K562 (cell line): Measurements from ENCODE around the gene HSPA8. TPM values are rescaled to one million over a fixed set of nuclear protein-coding genes. Genes with fewer than 3 reads are reported as not detected.

Experiments used
- ATAC-seq: fragments of 200-7000 bp; cut with Tn5 transposase; 3 replicates; pipeline ENCODE4 v1.9.1; 2020; ENCODE audit warnings: moderate library complexity
- BruUV-seq: library from RNA; stranded (reverse); fragments of 400-500 nt; replicated peaks from 2 replicates; lab custom pipeline; 2021; lab: Mats Ljungman, UMichigan
- CTCF ChIA-PET: fragments of 300-600 bp; formaldehyde crosslinking; extraction: SDS; loops from one replicate; lab custom pipeline; 2021; ENCODE audit warnings: low intra/inter-chr PET ratio; lab: Yijun Ruan, JAX
- POLR2A ChIA-PET: fragments of 300-600, 350-650 bp; sonication (Branson Sonifier 250); formaldehyde crosslinking; extraction: SDS; loops from one replicate; lab custom pipeline; 2021; ENCODE audit warnings: antibody characterized with exemption, inconsistent platforms; lab: Yijun Ruan, JAX
- DNase-seq, 4 experiments: peaks; one replicate each; pipeline versions ENCODE4 v3.0.0 to v3.0.0-alpha.2; 2011 to 2018; ENCODE audit warnings: low spot score in 3 of 4, mixed read lengths in 3 of 4; ENCODE audit errors: extremely low read depth in 1 of 4
- FAIRE-seq: peaks from 2 replicates; lab custom pipeline; 2011; peaks lifted over from hg19 to GRCh38; lab: Jason Lieb, UNC
- H2AFZ ChIP-seq: 2 replicates; pipeline ENCODE4 v1.6.0; 2011; ENCODE audit warnings: low read depth, low read length, control low read depth, inconsistent platforms
- H3K27ac ChIP-seq: fragments of 200-600 bp; 3 replicates; pipeline ENCODE4 v1.8.0; 2011; ENCODE audit warnings: low read depth, mild to moderate bottlenecking, control low read depth, inconsistent platforms, low read length, moderate library complexity, mixed read lengths; ENCODE audit errors: extremely low read depth
- H3K27me3 ChIP-seq, 2 experiments: fragments of 300-600 bp in 1 of 2; 2 replicates in 1 of 2; 3 replicates in 1 of 2; pipeline versions ENCODE4 v1.6.0 to v1.8.0; 2011; ENCODE audit warnings: inconsistent platforms in 2 of 2, low read length in 2 of 2, mild to moderate bottlenecking in 1 of 2, mixed read lengths in 1 of 2, moderate library complexity in 1 of 2; ENCODE audit not compliant: control insufficient read depth in 2 of 2, insufficient read depth in 2 of 2
- H3K36me3 ChIP-seq: fragments of 300-600 bp; 3 replicates; pipeline ENCODE4 v1.8.0; 2011; ENCODE audit warnings: mild to moderate bottlenecking, low read length, inconsistent platforms; ENCODE audit not compliant: control insufficient read depth, insufficient read depth
- H3K4me1 ChIP-seq, 2 experiments: fragments of 200-600 bp in 1 of 2; replicated peaks in 1 of 2; 2 replicates in 1 of 2; 3 replicates in 1 of 2; pipeline versions ENCODE4 v1.5.1 to v1.8.0; 2011; ENCODE audit warnings: inconsistent platforms in 2 of 2, low read length in 2 of 2, mild to moderate bottlenecking in 1 of 2, mixed read lengths in 1 of 2, moderate library complexity in 1 of 2; ENCODE audit not compliant: control insufficient read depth in 2 of 2, insufficient read depth in 2 of 2
- H3K4me2 ChIP-seq: 2 replicates; pipeline ENCODE4 v1.6.1; 2011; ENCODE audit warnings: low read length, control low read depth, inconsistent platforms, mixed read lengths; ENCODE audit not compliant: insufficient read depth
- H3K4me3 ChIP-seq: fragments of 200-600 bp; sonication (generic), shearing (Covaris generic); 2 replicates; pipeline ENCODE4 v1.5.1; 2016; ENCODE audit warnings: control low read depth, inconsistent platforms
- H3K79me2 ChIP-seq: fragments of 200-600 bp; 3 replicates; pipeline ENCODE4 v1.8.0; 2011; ENCODE audit warnings: low read length, inconsistent platforms; ENCODE audit not compliant: control insufficient read depth, insufficient read depth
- H3K9ac ChIP-seq, 2 experiments: 2 replicates each; pipeline versions ENCODE4 v1.6.0 to v1.6.1; 2011; ENCODE audit warnings: low read depth in 2 of 2, low read length in 2 of 2, control low read depth in 1 of 2, inconsistent platforms in 1 of 2, mild to moderate bottlenecking in 1 of 2, mixed read lengths in 1 of 2; ENCODE audit not compliant: insufficient read depth in 1 of 2
- H3K9me1 ChIP-seq: one replicate; pipeline ENCODE4 v1.6.0; 2011; ENCODE audit warnings: inconsistent platforms, mild to moderate bottlenecking, low read length, moderate library complexity; ENCODE audit not compliant: control insufficient read depth, insufficient read depth
- H3K9me3 ChIP-seq: replicated peaks from 2 replicates; pipeline ENCODE4 v1.5.1; 2011; ENCODE audit warnings: low read depth, low read length, inconsistent platforms; ENCODE audit not compliant: control insufficient read depth, insufficient read depth
- H4K20me1 ChIP-seq: replicated peaks from 2 replicates; pipeline ENCODE4 v1.6.1; 2011; ENCODE audit warnings: low read length, inconsistent platforms, mixed read lengths; ENCODE audit not compliant: control insufficient read depth, insufficient read depth
- ATF7 ChIP-seq: fragments of 450-650 bp; IDR thresholded peaks from 2 replicates; pipeline ENCODE4 v1.7.1; 2014; ENCODE audit warnings: mild to moderate bottlenecking, moderate library complexity
- BACH1 ChIP-seq: fragments of 200-800 bp; sonication (Bioruptor generic); IDR thresholded peaks from 2 replicates; pipeline ENCODE4 v1.6.1; 2016; ENCODE audit warnings: missing genetic modification characterization, missing compliant biosample characterization
- CREB1 ChIP-seq, 2 experiments: sonication (generic) in 1 of 2; formaldehyde crosslinking in 1 of 2; IDR thresholded peaks; 2 replicates each; pipeline versions ENCODE4 v1.6.1 to v1.8.0; 2012 to 2022; ENCODE audit warnings: inconsistent platforms in 1 of 2, mild to moderate bottlenecking in 1 of 2, missing genetic modification reagents in 1 of 2, moderate library complexity in 1 of 2
- CXXC5 ChIP-seq: fragments of 250-450 bp; sonication (Bioruptor Pico); IDR thresholded peaks from 2 replicates; pipeline ENCODE4 v1.8.0; 2022; ENCODE audit warnings: inconsistent platforms, mild to moderate bottlenecking, moderate library complexity
- E2F8 ChIP-seq: fragments of 450-650 bp; IDR thresholded peaks from 2 replicates; pipeline ENCODE4 v1.7.1; 2018; ENCODE audit warnings: mild to moderate bottlenecking, low read depth; ENCODE audit not compliant: partially characterized antibody
- GABPB2 ChIP-seq: fragments of 250-450 bp; sonication (Bioruptor Pico); conservative IDR thresholded peaks from 2 replicates; pipeline ENCODE4 v1.5.1; 2021; ENCODE audit warnings: mild to moderate bottlenecking
- HDGF ChIP-seq: fragments of 450-650 bp; IDR thresholded peaks from 2 replicates; pipeline ENCODE4 v1.6.1; 2016
- MEIS2 ChIP-seq: fragments of 450-650 bp; IDR thresholded peaks from 2 replicates; pipeline ENCODE4 v1.6.1; 2014; ENCODE audit warnings: mild to moderate bottlenecking; ENCODE audit not compliant: partially characterized antibody
- MLX ChIP-seq, 2 experiments: fragments of 450-650 bp in 1 of 2; sonication (generic) in 1 of 2; formaldehyde crosslinking; conservative IDR thresholded peaks; 2 replicates each; pipeline versions ENCODE4 v1.4.0 to v1.8.1; 2020 to 2022; ENCODE audit warnings: mild to moderate bottlenecking in 1 of 2, missing genetic modification reagents in 1 of 2
- NR2C2 ChIP-seq, 2 experiments: fragments of 200-800 bp in 1 of 2; sonication (Bioruptor generic) in 1 of 2; sonication (generic) in 1 of 2; formaldehyde crosslinking in 1 of 2; IDR thresholded peaks; 2 replicates each; pipeline versions ENCODE4 v1.6.1 to v1.8.0; 2016 to 2022; ENCODE audit warnings: mild to moderate bottlenecking in 1 of 2, missing compliant biosample characterization in 1 of 2, missing genetic modification characterization in 1 of 2, missing genetic modification reagents in 1 of 2
- RAD21 ChIP-seq, 2 experiments: fragments of 250-450 bp in 1 of 2; fragments of 450-650 bp in 1 of 2; sonication (Bioruptor Pico) in 1 of 2; formaldehyde crosslinking in 1 of 2; IDR thresholded peaks in 1 of 2; conservative IDR thresholded peaks in 1 of 2; 2 replicates each; pipeline versions ENCODE4 v1.4.0 to v1.8.0; 2020 to 2022; ENCODE audit warnings: mild to moderate bottlenecking in 2 of 2, moderate library complexity in 1 of 2
- RBFOX2 ChIP-seq: fragments of 200-400 bp; formaldehyde crosslinking; IDR thresholded peaks from 2 replicates; pipeline ENCODE4 v1.6.1; 2017; ENCODE audit warnings: low read depth, mild to moderate bottlenecking, low read length, moderate library complexity
- RNF2 ChIP-seq: sonication (generic); IDR thresholded peaks from 2 replicates; pipeline ENCODE4 v1.6.1; 2016
- TAF1 ChIP-seq: IDR thresholded peaks from 2 replicates; pipeline ENCODE4 v1.6.1; 2011; ENCODE audit warnings: mild to moderate bottlenecking, low read length, moderate library complexity; ENCODE audit not compliant: insufficient read depth, control insufficient read depth, severe bottlenecking; ENCODE audit errors: extremely low read depth
- USF1 ChIP-seq: sonication (generic); formaldehyde crosslinking; IDR thresholded peaks from 2 replicates; pipeline ENCODE4 v1.9.0; 2022; ENCODE audit warnings: mild to moderate bottlenecking, missing genetic modification reagents
- XRCC5 ChIP-seq: fragments of 200-400 bp; formaldehyde crosslinking; IDR thresholded peaks from 2 replicates; pipeline ENCODE4 v1.6.1; 2017; ENCODE audit warnings: low read depth, mild to moderate bottlenecking, low read length
- ZNF75A ChIP-seq: fragments of 450-650 bp; formaldehyde crosslinking; IDR thresholded peaks from 2 replicates; pipeline ENCODE4 v1.4.0; 2020; ENCODE audit warnings: mild to moderate bottlenecking
- WGBS: fragments of 100-300 bp; shearing (Covaris generic); methylation state at CpG from one replicate; pipeline ENCODE4 v1.1.6; 2016; ENCODE audit warnings: low coverage, mixed read lengths; ENCODE audit not compliant: insufficient coverage; ENCODE audit errors: missing lambda C conversion rate; 5-methylcytosine and 5-hydroxymethylcytosine counted together
- in situ Hi-C: fragments of 300-500 bp; cut with MboI; formaldehyde crosslinking; loops from 4 replicates; pipeline ENCODE4 v1.15.0; 2018; ENCODE audit warnings: inconsistent platforms, mixed read lengths
- intact Hi-C: fragments of 100-400 bp; cut with micrococcal nuclease; formaldehyde crosslinking; loops from 2 replicates; pipeline ENCODE4 v1.14.2; 2022
- polyA plus RNA-seq, 8 experiments: library from polyadenylated mRNA; depleted of rRNA in 4 of 8; stranded (reverse) in 5 of 8; unstranded in 3 of 8; fragments of >200 nt; fragmentation: Nextera tagmentation in 2 of 8; fragmentation: Illumina TruSeq in 1 of 8; extraction: Ambion mirVana in 2 of 8; extraction: Trizol in 1 of 8; gene quantifications; 2 replicates each; pipeline versions ENCODE4 v1.2.1 to v1.2.3, GENCODE V29; 2011 to 2014; ENCODE audit warnings: inconsistent platforms in 1 of 8, missing spikeins in 1 of 8
- total RNA-seq, 7 experiments: library from RNA; depleted of rRNA in 6 of 7; stranded (reverse); fragments of >200 nt in 6 of 7; fragmentation: Illumina TruSeq in 2 of 7; extraction: Trizol in 2 of 7; gene quantifications; 2 replicates each; pipeline versions ENCODE4 v1.2.1 to v1.2.3, GENCODE V29; 2011 to 2021; ENCODE audit warnings: low replicate concordance in 1 of 7

The HSPA8 gene
- total and polyA plus RNA-seq, 9 of the 15 experiments (the other 6 are each of a cell fraction or from before 2014, with no cell fraction given) = 1,250 to 3,966 (median 2,773) TPM

- 1% methylated on average over 26 of the region's 63 CpGs for WGBS
- in situ Hi-C loops (no loop called here), intact Hi-C loops (no loop called here)
- peak overlapping the region; percentile 100 for H3K27ac ChIP-seq
- POLR2A ChIA-PET = interaction anchor here (0.5 to 2.7 kb wide), 19 partner anchors 8 to 1821 kb away, joined by 3 to 20 read pairs (median 3); no protein-coding TSS in a partner anchor
- peak overlapping the region; percentile 98 to 100 for H3K9ac ChIP-seq
- H3K27me3 ChIP-seq = no peaks in the 10 kb centered on the region
- H2AFZ ChIP-seq = peak overlapping the region; percentile 79
- peaks cover 3 to 17% of the 10 kb centered on the region in 2 experiments; a peak in 3 of 5 replicates for H3K4me1 ChIP-seq
- H4K20me1 ChIP-seq = peaks cover 40% of the 10 kb centered on the region
- ATAC-seq (peak; percentile 95), FAIRE-seq (peak; percentile 82), DNase-seq (peak; percentile 88 to 99 (median 92))
- BruUV-seq = no TSS peak
- peaks cover 6% of the 10 kb centered on the region for H3K9me1 ChIP-seq
- H3K4me3 ChIP-seq = peak overlapping the region; percentile 89
- CTCF ChIA-PET = no interaction called here
- H3K4me2 ChIP-seq = peak overlapping the region; percentile 98
- peaks cover 47% of the 10 kb centered on the region for H3K36me3 ChIP-seq
- no peaks in the 10 kb centered on the region for H3K9me3 ChIP-seq
- H3K79me2 ChIP-seq = peaks cover 72% of the 10 kb centered on the region
- peak; percentile 26; the same call in 1 of the 2 replicates for TF ChIP-seq CREB1 (IDR thresholded peaks at IDR 0.05)
- no peak for TF ChIP-seq CREB1 (CRISPR knock-in tag; IDR thresholded peaks at IDR 0.05)
- no peak for TF ChIP-seq BACH1 (tag)
- TF ChIP-seq RNF2 = peak; percentile 56; the same call in 1 of the 2 replicates
- no peak for TF ChIP-seq RAD21 (CRISPR knock-in tag; conservative IDR thresholded peaks at IDR 0.05 in 1 of 2, IDR thresholded peaks at IDR 0.05 in 1 of 2)
- peak; percentile 88 for TF ChIP-seq RBFOX2
- no peak for TF ChIP-seq HDGF
- TF ChIP-seq ZNF75A (CRISPR knock-in tag) = no peak
- TF ChIP-seq TAF1 = peak; percentile 88
- TF ChIP-seq USF1 (CRISPR knock-in tag) = no peak
- peak; percentile 92 for TF ChIP-seq CXXC5 (CRISPR knock-in tag)
- TF ChIP-seq MLX (CRISPR knock-in tag; conservative IDR thresholded peaks at IDR 0.05) = no peak
- peak; percentile 71 for TF ChIP-seq E2F8
- peak; percentile 64 for TF ChIP-seq ATF7
- no peak for TF ChIP-seq NR2C2 (CRISPR knock-in tag; IDR thresholded peaks at IDR 0.05)
- TF ChIP-seq NR2C2 (tag; IDR thresholded peaks at IDR 0.05) = 0 out of 2 replicates have a peak, but pooled peaks have one; percentile 40
- TF ChIP-seq XRCC5 = peak; percentile 8; the same call in 1 of the 2 replicates
- no peak for TF ChIP-seq GABPB2 (CRISPR knock-in tag)
- TF ChIP-seq MEIS2 = peak; percentile 79
These were observed 389 bp upstream of the HSPA8 start for GRCh38 chr11:123062158-123062891.
